ENCODE data around the gene CEBPE.

CEBPE gene

DNA sequence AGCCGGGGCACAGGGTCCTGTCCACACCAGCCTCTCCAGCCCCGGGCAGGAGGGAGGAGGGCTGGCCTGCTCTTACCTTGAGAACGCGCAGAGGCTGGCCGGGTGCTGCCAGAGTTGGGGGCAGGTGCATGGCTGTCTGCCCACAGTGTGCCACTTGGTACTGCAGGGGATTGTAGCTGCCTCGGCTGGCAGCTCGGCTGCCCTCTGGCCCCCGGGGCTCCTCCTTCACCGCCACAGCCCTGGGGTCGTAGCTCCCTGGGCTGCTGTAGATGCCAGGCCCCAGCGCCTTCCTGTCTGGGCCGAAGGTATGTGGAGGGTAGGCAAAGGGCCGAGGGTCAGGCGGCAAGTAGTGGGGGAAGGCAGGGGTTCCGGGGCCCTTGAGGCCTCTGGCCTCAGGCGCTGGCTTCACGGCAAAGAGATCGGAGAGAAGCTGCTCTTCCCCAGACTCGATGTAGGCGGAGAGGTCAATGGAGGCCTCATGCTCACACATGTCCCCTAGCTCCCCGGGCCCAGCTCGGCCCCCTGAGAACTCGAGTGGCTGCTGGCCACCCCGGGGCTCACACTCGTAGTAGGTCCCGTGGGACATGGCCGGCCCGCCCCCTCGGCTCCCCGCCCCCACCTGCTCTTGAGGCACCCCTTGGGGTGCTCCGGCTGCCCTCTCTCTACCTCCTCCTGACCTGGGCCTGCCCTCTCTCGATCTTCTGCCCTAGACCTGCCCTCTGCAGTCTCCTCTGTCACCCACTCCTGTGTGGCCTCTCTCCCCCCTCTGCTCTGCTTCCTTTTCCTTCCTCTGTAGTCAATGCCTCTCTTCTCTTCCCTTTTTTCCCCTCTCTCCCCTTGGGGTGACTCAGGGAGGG is at the start of gene CEBPE:
Gene CEBPE, minus strand, starts transcription at position 750 of the 857 bp plus-strand sequence. Its CDS starts 164 bp downstream, at position 586.
- no peak for DNase-seq

DNA sequence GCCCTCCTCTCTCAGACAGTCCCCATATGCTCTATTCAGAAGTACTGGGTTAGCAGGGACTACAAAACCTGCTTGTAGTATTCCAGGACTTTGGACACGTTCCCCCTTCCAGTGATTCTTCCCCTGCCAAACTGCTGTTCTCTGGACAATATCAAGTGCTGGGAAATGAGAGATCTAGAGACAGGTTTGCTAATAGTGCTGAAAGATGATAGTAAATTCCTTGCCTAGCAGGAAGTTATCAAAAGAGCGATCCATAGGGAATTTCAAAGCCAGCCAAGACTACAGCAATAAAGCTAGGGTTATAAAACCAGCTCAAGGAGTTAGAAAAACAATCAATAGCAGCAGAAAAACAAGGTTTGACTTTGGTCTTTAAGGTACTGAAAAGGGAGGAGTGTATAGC is 49.2 kb upstream of the CEBPE start:
- no peak for DNase-seq

DNA sequence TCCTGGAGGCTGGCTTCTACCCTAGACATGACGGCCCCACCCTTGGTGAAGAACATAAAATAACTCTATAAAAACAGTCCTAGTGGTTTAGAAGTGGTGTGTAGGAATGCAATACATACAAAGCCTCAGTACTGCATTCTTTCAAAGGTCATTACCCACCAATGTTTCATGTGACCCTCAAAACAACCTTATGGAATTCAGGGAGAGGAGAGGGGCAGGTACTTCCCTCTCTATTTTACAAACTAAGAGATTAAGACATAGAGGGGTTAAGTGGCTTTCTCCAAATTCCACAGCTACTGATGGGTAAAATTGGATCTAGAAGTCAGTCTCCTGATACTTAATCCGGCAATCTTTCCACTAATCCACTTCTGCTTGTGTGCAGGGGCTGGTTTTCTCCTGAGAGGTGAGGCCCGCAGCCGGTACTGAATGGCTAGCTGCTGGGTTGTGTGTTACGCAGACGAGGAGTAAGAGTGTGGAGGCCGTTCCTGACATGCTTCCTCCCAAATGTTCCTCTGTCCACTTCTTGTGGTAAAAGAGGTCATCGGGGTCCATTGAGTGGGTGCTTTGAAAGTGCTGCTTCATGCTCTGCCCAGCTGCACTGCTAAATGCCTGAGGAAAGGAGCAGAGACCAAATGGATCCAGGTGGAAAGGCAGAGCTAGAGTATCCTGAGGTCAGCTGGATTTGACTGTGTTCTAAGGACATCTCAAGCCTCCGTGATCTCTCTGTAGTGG is 48.2 kb upstream of the CEBPE start:
- DNase-seq: no peak

DNA sequence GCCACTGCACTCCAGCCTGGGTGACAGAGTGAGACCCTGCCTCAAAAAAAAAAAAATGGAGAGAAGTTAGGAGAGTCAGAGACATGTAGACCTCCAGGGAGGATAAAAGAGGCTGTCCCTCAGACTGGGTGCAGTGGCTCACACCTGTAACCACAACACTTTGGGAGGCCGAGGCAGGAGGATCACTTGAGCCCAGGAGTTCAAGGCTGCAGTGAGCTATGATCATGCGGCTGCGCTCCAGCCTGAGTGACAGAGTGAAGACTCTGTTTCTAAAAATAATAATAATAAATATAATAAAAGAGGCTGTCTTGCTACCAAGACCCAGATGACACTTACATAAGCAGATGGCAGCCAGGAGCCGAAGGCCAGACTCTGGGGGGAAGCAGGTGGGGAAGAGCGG is 45.9 kb upstream of the CEBPE start:
- no peak for DNase-seq

DNA sequence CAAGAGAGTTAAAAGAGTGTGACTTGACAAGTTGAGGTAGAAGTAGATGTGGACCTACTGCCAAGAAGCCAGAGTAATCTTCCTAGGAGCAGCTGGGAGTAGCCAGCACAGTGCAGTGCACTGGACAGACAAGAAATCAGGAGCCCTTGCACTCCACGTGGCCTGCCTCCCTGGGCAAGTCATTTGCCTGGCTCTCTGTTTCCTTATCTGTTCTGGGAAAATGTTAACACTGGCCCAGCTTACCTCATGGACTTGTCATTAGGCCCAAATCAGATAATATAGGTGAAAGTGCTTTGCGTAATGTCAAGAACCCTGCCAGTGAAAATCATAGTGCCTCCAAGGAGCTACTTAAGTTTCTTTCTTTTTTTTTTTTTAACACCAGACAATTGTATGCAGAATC is 45.2 kb upstream of the CEBPE start:
- DNase-seq: no peak

DNA sequence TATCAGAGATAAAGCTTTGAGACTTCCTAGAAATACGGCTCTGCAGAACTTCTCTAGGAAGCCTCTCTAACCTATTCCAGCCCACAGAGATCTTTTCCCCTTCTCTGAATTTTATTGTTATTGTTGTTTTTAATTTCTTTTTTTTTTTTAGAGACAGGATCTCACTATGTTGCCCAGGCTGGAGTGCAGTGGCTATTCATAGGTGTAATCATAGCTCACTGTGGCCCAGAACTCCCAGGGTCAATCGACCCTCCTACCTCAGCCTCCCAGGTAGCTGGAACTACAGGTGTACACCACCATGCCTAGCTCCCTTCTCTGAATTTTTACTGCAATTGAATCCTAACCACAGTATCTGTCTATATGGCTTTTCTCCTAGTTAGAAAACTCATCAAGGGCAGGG is 44.8 kb upstream of the CEBPE start:
- no peak for DNase-seq

DNA sequence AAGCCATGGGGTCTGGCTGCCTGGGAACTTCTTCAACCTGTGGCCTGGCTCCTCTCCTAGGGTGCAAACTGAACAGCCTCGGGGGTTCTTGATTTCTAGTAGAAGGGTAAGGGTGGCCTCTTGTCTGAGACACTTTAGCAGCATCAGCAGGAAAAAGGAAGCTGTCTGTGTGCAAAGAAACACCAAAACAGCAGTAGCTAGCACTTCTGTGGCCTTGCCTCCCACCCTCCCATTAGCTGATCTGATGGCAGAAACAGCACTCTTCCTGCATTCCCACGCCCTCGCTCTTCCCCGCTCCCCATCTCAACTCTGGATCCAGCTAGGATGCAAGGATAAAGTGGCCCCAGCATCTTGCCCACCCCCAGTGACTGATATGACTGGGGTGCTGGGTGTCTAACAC is 43.7 kb upstream of the CEBPE start:
- no peak for DNase-seq

DNA sequence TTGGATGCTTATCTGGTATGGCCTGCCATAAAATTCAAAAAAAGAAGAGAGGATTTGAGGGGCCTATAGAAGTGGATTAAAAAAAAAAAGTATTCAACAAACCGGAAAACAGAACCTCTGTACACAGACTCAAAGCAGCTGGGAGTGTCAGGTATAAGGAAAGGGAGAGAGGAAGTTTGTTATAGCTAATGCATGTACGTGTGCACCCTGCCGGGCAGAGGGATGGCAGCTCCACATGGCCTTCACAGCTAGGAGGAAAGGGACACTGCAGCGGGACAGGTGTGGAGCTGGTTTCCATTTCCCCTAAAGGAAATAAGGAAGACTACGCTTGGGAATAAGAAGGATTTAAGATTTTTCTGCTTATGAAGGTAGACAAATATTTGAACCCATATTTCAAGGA is 43.0 kb upstream of the CEBPE start:
- DNase-seq: no peak

DNA sequence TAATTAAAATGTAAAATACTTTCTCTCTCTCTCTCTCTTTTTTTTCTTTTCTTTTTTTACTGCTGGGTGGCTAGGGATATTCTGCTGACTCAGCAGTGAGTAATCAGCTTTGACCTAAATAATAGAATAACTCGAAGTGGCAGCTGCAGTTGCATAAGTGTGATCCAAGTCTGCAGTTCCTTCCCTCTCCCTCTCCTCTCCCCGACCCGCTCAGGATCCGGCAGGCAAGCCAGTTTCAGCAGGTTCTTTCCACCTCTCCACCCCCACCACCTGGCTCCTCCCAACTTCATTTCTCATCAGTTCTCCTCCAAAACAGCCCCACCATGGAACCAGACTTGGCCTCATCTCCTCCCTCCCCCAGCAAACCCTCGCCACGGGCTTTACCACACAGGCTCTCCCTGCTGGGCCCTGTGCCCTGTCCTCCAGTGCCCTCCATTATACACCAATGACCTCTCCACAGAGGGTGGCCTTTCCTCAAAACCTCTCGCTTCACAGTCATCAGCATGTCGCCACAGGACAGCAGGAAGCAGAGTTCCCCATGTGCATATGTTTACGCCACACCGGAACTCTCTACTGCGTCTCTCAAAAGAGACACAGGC is 42.0 kb upstream of the CEBPE start:
- DNase-seq: no peak

DNA sequence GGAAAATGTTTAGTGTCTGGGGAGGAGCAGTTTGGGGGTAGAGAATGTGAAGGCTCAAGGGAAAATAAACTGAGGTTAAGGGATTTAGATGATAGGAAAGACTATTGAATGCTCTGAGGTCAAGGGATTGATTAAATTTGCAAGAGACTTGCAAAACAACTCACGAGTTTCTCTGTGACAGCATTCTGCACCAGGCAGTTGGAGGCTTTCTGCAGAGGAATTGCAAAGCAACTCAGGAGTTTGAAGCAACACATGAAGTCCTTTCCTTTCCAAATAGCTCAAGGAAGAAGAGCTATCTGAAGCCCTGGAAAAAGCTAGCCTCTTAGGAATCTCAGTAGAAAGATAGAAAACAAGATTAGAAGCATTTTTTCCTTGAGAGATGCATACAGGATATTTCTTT is 40.5 kb upstream of the CEBPE start:
- no peak for DNase-seq

DNA sequence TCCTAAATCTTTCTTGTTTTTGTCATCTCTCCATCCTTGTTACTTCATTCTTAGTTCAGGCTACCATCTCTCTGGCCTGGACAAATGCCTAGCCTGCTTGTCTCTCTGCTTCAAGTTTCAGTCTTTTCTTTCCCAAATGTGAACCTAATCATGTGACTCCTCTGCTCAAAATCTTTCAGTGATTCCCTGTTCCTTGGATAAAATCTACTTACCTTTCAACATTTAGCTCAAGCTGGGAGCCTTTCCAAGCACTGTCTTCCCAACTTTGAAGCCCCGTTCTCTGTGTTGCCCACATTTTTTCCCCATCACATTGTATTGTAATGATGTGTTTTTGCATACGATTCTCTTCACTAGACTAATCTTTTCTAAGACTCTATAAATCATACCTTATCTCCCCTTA is 39.7 kb upstream of the CEBPE start:
- no peak for DNase-seq

DNA sequence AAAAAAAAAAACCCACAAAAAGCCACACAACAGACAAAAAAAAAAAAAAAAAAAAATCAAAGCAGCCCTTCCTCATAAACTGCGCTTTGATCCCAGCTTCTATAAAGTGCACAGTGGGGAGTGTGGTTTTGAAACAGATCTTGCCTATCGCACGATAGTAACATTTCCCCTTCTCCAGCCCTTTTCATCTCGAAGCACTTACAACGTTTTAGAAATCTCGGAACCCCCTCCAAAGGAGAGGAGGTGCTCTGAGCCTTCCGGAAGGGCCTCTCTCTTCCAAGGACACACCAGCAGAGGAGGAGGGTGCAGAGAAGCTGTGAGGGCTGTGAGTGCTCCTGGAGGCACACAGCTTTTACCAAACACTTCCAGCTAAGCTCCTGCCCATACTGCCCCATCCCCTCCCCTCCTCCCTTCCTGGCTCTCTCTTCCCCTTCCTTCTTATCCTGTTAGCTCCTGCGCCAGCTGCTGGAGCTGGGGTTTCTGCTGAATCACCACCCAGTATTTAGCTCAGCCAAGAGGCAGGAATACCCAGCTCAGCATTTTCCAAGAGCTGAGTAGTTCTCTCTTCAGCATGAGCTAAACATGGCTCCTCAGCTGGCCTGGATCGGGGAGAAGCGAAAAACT is 36.0 kb upstream of the CEBPE start:
- DNase-seq: no peak

DNA sequence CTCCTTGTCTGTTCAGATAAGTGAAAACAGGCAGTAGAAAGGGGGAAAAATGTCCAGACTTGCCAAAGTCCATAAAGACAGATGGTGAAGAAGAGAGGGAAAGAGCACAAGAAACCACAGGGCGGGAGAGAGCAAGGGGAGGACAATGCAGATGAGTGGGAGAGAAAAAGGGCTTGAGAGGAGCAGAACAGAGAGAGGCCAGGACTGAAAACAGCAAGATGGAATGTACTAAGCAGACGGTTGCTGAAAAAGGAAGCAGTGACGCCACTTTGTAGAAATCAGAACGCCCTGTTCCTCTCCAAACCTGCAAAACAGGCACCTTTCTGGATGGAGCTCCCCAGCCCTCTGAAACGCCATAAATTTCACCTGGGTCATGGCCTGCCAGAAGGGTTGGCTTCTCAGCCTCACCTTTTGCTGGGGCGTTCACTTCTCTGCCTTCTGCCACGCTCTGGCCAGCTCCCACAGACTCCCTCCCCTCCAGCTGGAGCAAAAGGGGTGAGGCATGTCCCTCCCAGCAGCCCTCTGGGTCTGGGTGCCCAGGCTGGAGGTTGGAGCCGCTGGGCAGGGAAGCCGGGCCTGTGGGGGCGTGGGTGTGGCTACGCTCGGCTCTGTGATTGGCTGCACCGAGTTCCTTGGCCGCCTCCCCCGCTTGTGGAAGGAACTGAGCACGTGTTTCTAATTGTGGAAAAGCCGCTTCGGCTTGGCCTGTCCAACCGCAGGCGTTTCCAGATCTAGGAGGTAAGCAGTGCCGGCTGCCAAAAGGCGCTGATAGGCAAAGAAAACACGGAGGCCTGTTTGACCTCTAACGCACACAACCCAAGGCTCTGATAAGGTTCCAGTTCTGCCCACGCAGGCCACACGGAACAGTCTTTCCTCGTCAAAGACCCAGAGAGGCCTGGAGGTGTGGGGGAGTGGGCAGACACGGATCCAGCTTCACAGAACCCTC is 35.1 kb upstream of the CEBPE start:
- no peak for DNase-seq

DNA sequence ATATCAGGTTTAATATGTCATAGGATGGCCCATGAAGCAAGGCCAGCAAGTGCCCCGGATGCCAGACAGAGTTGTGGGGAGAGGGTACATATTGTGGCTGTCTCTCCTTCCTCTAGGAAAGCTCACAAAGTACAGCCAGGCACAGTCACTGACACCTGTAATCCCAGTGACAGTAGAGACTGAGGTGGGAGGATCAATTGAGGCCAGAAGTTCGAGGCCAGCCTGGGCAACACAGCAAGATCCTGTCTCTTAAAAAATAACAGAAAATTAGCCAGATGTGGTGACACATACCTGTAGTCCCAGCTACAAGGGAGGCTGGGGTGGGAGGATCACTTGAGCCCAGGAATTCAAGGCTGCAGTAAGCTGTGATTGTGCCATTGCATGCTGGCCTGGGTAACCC is 32.3 kb upstream of the CEBPE start:
- no peak for DNase-seq

DNA sequence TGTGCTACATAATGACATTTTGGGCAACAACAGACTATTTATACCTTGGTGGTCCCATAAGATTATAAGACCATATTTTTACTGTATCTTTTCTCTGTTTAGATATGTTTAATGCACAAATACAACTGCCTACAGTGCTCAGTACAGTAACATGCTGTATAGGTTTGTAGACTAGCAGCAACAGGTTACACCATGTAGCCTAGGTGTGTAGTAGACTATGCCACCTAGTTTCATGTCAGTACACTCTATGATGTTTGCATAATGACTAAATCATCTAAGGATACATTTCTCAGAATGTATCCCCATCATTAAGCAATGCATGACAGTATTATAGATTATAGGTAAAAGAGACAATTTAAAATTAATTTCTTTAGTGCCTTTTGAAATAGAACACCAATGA is 30.7 kb upstream of the CEBPE start:
- no peak for DNase-seq

DNA sequence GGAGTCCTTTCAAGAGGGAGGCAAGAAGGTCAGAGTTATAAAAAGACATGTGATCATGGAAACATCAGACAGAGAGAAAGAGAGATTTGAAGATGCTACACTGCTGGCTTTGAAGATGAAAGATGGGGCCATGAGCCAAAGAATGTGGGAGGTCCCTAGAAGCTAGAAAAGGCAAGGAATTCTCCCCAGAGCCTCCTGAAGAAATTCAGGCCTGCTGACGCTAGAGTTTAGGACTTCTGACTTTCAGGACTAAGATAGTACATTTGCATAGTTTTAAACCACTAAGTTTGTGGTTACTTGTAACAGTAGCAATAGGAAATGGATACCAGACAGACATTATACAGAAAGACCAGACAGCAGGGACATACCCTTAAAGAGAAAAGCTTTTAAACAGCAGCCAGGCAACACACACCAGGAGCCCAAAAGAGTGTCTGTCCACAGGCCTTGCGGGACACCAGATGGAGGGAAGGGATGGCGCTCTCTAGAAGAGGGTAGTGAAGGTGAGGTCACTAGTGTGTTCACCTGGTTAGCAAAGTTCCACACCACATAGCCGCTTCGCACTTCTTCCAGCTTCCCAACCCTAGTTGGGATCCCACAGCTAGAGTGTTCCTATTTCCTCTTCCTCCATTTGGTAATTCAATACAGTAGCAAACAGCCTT is 29.7 kb upstream of the CEBPE start:
- no peak for DNase-seq

DNA sequence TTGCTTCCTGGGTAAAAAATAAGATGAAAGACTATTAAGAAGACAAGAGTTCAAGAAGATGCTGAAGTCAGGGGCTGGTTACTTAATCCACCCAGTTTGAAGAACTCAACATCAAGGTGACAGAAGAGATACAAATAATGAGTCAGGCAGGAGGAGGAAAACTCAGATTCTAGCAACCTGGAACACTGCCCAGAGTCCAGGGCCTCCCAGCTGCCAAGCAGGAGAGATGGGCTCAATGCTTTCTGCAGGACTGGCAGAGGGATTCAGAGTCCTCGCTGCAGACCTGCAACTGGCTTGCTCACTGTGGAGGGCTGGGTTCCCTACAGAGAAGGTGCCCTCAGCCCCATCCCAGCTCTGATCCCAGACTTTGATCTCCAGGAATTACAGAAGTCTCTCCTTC is 28.6 kb upstream of the CEBPE start:
- DNase-seq: no peak

DNA sequence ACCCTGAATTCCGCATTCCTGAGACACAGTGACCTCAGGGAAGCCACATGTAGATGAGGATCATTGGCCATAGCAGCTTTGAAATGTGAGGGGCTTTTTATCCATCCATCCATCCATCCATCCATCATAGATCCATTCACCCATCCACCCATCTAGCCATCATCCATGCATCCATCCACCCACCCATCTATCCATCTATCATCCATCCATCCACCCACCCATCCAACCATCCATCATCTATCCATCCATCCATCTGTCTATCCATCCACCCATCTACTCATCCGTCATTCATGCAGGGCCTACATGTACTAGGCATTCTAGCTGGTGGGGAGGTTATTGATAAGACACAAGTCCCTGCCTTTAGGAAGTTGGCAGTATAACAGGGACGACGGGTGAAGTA is 27.9 kb upstream of the CEBPE start:
- no peak for DNase-seq

DNA sequence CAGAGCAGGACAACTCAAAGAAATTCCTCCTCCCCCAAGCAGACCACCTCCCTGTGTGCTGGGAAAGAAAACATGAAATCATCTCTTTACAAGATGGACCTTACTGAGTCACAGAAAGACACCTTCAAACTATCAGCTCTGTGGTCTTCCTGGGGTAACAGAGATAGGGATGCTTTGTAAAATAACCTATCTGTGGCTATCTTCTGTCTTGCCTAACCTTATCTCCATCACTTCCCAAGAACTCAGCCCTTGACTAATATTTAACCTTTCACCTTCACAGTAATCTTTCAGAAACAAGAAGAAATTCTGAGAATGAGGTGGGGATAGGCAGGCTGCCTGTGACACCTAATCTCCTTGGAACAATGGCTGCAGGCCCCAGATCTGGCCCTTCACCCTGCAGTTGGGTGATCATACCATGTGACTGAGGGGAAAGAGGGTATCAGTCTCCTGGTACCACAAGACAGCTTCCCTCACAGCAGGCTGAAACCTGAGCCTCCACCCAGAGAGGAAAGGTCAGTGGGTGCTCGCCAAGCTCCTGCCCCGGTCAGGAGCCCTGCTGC is 27.4 kb upstream of the CEBPE start:
- no peak for DNase-seq

DNA sequence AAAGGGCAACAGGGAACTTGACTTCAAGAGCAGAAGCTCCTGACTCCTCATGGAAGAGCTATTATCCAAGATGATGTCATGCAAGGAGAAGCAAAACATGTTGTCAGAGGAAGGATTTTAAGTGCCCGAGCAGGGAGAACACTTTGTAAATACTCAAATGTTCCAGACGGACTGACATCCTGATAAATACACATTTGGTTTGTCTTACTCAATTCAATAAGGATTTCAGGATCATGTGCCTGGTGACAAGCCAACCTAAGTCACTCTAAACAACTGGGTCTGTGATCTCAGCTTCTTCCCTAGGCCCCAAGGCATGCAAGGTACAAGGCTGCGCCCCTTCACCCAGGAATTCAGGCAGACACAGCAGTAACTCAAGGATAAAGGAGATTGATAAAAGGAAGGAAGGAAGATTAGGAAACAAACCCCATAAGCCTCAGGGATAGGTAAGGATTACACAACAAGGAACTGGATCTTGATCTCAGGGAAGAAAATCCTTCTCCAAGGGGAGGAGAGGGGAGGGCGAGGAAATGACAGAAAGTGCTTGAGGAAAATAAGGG is 26.8 kb upstream of the CEBPE start:
- DNase-seq: no peak

DNA sequence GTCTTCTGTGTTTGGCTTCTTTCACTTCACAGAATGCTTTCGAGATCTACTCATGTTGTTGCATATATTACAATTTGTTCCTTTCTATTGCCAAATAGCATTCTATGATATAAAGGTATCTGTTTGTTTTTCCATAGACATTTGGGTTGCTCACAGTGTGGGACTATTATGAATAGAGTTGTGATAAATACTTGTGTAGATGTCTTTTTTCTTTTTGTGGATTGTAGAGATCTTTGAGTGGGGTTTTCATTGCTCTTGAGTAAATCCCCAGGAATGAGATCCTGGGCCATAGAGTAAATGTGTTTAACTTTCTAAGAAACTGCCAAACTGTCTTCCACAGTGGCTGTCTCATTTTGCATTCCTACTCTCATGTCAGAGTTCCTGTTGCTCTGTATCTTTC is 24.9 kb upstream of the CEBPE start:
- no peak for DNase-seq
